Endothelial cell of umbilical vein (primary cell): Measurements from ENCODE around the gene BPI.

Experiments
- EZH2 ChIP-seq: IDR thresholded peaks from 2 replicates; pipeline ENCODE4 v1.6.1; 2012; ENCODE audit warnings: borderline replicate concordance, low read depth, mild to moderate bottlenecking, moderate library complexity, low read length, inconsistent platforms; ENCODE audit not compliant: severe bottlenecking
- FOS ChIP-seq: IDR thresholded peaks from 2 replicates; pipeline ENCODE4 v1.6.1; 2011; ENCODE audit warnings: mild to moderate bottlenecking, low read length, moderate library complexity, borderline replicate concordance; ENCODE audit not compliant: insufficient read depth
- JUN ChIP-seq: IDR thresholded peaks from 2 replicates; pipeline ENCODE4 v1.6.1; 2011; ENCODE audit warnings: borderline replicate concordance, low read depth; ENCODE audit not compliant: insufficient read length, insufficient read depth
- MAX ChIP-seq: IDR thresholded peaks from 2 replicates; pipeline ENCODE4 v1.6.1; 2011; ENCODE audit not compliant: insufficient read depth, insufficient read length
- MYC ChIP-seq: IDR thresholded peaks from one replicate; pipeline ENCODE4 v1.6.1; 2011; ENCODE audit warnings: mild to moderate bottlenecking, low read depth, low read length
- POLR2A ChIP-seq: IDR thresholded peaks from 2 replicates; pipeline ENCODE4 v1.6.1; 2012; ENCODE audit warnings: low read depth, mild to moderate bottlenecking, control low read depth, low read length
- POLR2AphosphoS5 ChIP-seq: IDR thresholded peaks from 2 replicates; pipeline ENCODE4 v1.6.1; 2012; ENCODE audit warnings: low read depth, mild to moderate bottlenecking, control low read depth, low read length, moderate library complexity; ENCODE audit not compliant: insufficient read depth
- TF ChIP-seq, protein P1 (sequence below), 2 donors: IDR thresholded peaks; 1 replicate in 1 of 2; 2 replicates in 1 of 2; pipeline ENCODE4 v1.5.1; 2011; ENCODE audit warnings: low read length in 2 of 2, mild to moderate bottlenecking in 2 of 2, moderate library complexity in 2 of 2, control low read depth in 1 of 2, inconsistent platforms in 1 of 2, low read depth in 1 of 2; ENCODE audit not compliant: insufficient read depth in 1 of 2; ENCODE audit errors: extremely low read depth in 1 of 2

DNA sequence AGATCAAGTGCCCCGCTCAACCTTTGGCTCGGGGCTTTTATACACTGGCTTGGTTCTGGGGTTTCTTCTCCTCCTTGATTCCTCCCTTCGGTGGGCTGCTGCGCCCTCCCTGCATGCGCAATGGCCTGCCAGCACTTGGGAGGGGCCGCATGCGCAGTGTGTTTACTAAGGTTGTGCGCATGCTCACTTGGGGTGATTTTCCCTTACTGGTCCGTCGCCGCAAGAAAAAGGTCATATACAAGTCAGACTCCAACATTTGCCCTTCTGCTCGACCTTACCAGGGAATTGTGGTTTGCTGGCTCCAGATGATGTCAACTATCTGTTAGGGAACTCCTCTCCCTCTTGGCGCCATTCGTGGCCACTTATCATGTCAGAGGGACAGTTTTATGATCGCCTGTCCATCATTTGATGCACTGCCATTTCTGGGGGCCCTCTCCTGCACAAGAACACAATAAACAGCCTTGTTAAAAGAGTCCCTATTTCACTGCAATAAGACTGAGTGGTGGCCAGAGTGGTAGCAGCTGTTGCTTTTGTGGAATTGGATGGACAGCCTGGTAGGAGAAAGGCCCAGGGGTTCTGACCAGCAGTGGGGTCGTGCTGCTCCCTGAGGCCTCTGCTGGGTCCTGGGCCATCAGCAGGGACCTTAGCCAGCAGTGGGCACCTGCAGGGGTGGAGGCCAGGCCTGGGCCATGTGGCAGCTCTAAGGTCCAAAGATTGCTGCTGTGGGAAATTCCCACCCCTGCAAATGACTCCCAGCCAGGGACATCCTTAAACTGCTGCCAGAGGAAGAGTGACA lies 39.6 kb downstream of the BPI start:
- TF ChIP-seq, protein P1, sequence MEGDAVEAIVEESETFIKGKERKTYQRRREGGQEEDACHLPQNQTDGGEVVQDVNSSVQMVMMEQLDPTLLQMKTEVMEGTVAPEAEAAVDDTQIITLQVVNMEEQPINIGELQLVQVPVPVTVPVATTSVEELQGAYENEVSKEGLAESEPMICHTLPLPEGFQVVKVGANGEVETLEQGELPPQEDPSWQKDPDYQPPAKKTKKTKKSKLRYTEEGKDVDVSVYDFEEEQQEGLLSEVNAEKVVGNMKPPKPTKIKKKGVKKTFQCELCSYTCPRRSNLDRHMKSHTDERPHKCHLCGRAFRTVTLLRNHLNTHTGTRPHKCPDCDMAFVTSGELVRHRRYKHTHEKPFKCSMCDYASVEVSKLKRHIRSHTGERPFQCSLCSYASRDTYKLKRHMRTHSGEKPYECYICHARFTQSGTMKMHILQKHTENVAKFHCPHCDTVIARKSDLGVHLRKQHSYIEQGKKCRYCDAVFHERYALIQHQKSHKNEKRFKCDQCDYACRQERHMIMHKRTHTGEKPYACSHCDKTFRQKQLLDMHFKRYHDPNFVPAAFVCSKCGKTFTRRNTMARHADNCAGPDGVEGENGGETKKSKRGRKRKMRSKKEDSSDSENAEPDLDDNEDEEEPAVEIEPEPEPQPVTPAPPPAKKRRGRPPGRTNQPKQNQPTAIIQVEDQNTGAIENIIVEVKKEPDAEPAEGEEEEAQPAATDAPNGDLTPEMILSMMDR (IDR thresholded peaks at IDR 0.05; ENCODE audit: extremely low read depth in 1 of 2, insufficient read depth in 1 of 2, low read depth in 1 of 2, low read length in 2 of 2), result no peak
- TF ChIP-seq JUN (no peak), POLR2A (no peak), EZH2 (no peak), POLR2AphosphoS5 (no peak), MAX (no peak), MYC (no peak), FOS (no peak)
